Panc1 (cell line): ENCODE results near the gene ACAD8. TPM values are rescaled to one million over a fixed set of nuclear protein-coding genes. Genes with fewer than 3 reads are reported as not detected.
A peak's percentile ranks its signal among the peaks of the same experiment; 100 is the strongest.

Experiments
- ATAC-seq: fragments of 200-7000 bp; cut with Tn5 transposase; 2 replicates; pipeline ENCODE4 v1.9.1; 2020; ENCODE audit warnings: mild to moderate bottlenecking, moderate library complexity
- BruUV-seq: library from RNA; stranded (reverse); fragments of 400-500 nt; replicated peaks from 2 replicates; lab custom pipeline; 2021; lab: Mats Ljungman, UMichigan
- CTCF ChIA-PET: fragments of 300-600 bp; sonication (Branson Sonifier 250); formaldehyde crosslinking; loops from one replicate; lab custom pipeline; 2022; ENCODE audit warnings: antibody characterized with exemption; lab: Charles Lee
- POLR2A ChIA-PET: fragments of 300-600 bp; sonication (Branson Sonifier 250); formaldehyde crosslinking; loops from one replicate; lab custom pipeline; 2022; ENCODE audit warnings: antibody characterized with exemption; lab: Charles Lee
- DNase-seq: peaks from one replicate; pipeline ENCODE4 v3.0.0-alpha.2; 2010; ENCODE audit warnings: low read depth, low spot score
- H3K27ac ChIP-seq: 2 replicates; pipeline ENCODE4 v1.5.1; 2011; ENCODE audit warnings: mild to moderate bottlenecking, low read length, inconsistent platforms
- H3K27me3 ChIP-seq: fragments of 200-500 bp; sonication (Bioruptor generic); 2 replicates; pipeline ENCODE4 v1.6.0; 2014; ENCODE audit warnings: low read length, inconsistent platforms; ENCODE audit not compliant: control insufficient read depth, insufficient read depth
- H3K36me3 ChIP-seq: fragments of 200-500 bp; sonication (Bioruptor generic); 2 replicates; pipeline ENCODE4 v1.5.1; 2014; ENCODE audit warnings: inconsistent platforms, mild to moderate bottlenecking, low read length, moderate library complexity; ENCODE audit not compliant: control insufficient read depth, insufficient read depth
- H3K4me1 ChIP-seq: 2 replicates; pipeline ENCODE4 v1.5.1; 2011; ENCODE audit warnings: inconsistent platforms, mild to moderate bottlenecking, low read length, moderate library complexity; ENCODE audit not compliant: control insufficient read depth, insufficient read depth
- H3K4me3 ChIP-seq, 2 experiments: 2 replicates each; pipeline ENCODE4 v1.5.1; 2011 to 2012; ENCODE audit warnings: low read depth in 2 of 2, low read length in 2 of 2, mild to moderate bottlenecking in 2 of 2, inconsistent platforms in 1 of 2, moderate library complexity in 1 of 2
- H3K9me3 ChIP-seq: fragments of 200-500 bp; sonication (Bioruptor generic); 2 replicates; pipeline ENCODE4 v1.5.1; 2014; ENCODE audit warnings: low read depth, mild to moderate bottlenecking, inconsistent platforms, low read length, moderate library complexity; ENCODE audit not compliant: control insufficient read depth, insufficient read depth
- CTCF ChIP-seq: fragments of 450-650 bp; IDR thresholded peaks from 2 replicates; pipeline ENCODE4 v1.5.1; 2017; ENCODE audit warnings: mild to moderate bottlenecking
- POLR2AphosphoS5 ChIP-seq: IDR thresholded peaks from 2 replicates; pipeline ENCODE4 v1.6.1; 2012; ENCODE audit warnings: mild to moderate bottlenecking, low read depth, low read length, moderate library complexity
- REST ChIP-seq, 2 experiments: IDR thresholded peaks; 2 replicates each; pipeline ENCODE4 v1.6.1; 2011 to 2012; ENCODE audit warnings: low read depth in 2 of 2, control low read depth in 1 of 2, low read length in 1 of 2, mild to moderate bottlenecking in 1 of 2, moderate library complexity in 1 of 2; ENCODE audit not compliant: insufficient read depth in 1 of 2
- SIN3A ChIP-seq: IDR thresholded peaks from 2 replicates; pipeline ENCODE4 v1.6.1; 2012; ENCODE audit warnings: low read depth, mild to moderate bottlenecking, low read length, moderate library complexity, borderline replicate concordance; ENCODE audit not compliant: insufficient read depth
- TCF7L2 ChIP-seq: IDR thresholded peaks from 2 replicates; pipeline ENCODE4 v1.6.1; 2011; ENCODE audit warnings: mild to moderate bottlenecking, low read depth, low read length, inconsistent platforms
- in situ Hi-C: cut with HindIII; loops from 2 replicates; pipeline ENCODE4 v1.10.0; 2016; ENCODE audit warnings: low sequenced_read_pairs, low pct_unique_long_range_greater_than_20kb
- intact Hi-C: fragments of 100-400 bp; cut with micrococcal nuclease; formaldehyde crosslinking; loops from one replicate; pipeline ENCODE4 v1.10.0; 2022; ENCODE audit not compliant: unreplicated experiment
- total RNA-seq: library from RNA; stranded (reverse); gene quantifications from one replicate; pipeline ENCODE4 v1.2.1, GENCODE V29; 2021; ENCODE audit not compliant: unreplicated experiment

ACAD8 gene
- total RNA-seq, 1 experiment from 2014 or later = 28.4 TPM

DNA sequence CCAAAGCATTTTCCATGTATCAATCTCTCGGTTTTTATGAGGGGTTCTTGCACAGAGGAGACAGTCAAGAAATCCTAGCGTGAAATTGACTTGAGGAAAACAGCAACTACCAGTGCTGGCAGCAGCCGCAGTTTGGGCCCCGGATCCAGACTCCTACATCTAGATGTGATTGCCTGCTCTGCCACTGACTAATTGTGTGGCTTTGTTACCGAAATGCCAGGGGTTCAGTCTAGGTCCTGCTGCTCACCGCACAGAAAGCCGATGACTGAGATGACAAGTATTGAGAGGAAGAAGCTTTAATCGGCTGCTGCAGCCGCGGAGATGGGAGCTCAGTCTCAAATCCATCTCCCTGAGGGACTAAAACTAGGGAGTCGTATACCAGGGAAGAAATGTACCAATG lies 14.6 kb downstream of the ACAD8 start:
- ChIA-PET POLR2A (no interaction called here), CTCF (no interaction called here)
- no peak overlapping the region for H3K4me3 ChIP-seq
- ATAC-seq = no peak
- 0 out of 2 replicates have a peak, but pooled peaks cover 4% of the 10 kb centered on the region for H3K27me3 ChIP-seq
- TF ChIP-seq REST (IDR thresholded peaks at IDR 0.05; ENCODE audit: insufficient read depth in 1 of 2, low read depth in 2 of 2, low read length in 1 of 2) (no peak), POLR2AphosphoS5 (no peak), SIN3A (no peak), CTCF (no peak), TCF7L2 (no peak)
- intact Hi-C loops = no loop called here
- DNase-seq = no peak
- BruUV-seq = no TSS peak
- H3K4me1 ChIP-seq = no peaks in the 10 kb centered on the region
- no peaks in the 10 kb centered on the region; the same call in 1 of the 2 replicates for H3K36me3 ChIP-seq
- in situ Hi-C loops = no loop called here
- no peaks in the 10 kb centered on the region for H3K9me3 ChIP-seq
- H3K27ac ChIP-seq = no peak overlapping the region

DNA sequence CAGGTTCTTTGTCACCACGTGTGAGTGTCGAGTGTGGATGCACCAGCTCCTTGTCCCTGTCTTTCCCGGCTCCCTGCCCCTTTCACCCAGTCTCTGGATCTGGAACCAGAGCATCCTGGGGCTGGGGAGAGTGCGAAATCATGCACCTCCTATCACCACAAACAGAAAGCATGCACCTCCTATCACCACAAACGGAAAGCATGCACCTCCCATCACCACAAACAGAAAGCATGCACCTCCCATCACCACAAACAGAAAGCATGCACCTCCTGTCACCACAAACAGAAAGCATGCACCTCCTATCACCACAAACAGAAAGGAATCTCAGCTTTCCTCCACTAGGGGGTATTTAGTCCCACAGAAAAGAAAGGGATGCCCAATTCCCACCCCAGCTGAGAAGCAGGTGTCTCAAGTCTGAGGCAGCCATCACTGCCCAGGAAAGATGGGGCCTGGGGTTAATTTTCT lies 16.9 kb downstream of the ACAD8 start:
- ChIA-PET POLR2A (interaction anchor here (0.7 kb wide), 1 partner anchor 101 kb away, joined by 3 read pairs; no protein-coding TSS in a partner anchor), CTCF (interaction anchor here (0.6 kb wide), 1 partner anchor 342 kb away, joined by 3 read pairs; no protein-coding TSS in a partner anchor)
- in situ Hi-C loops (no loop called here), intact Hi-C loops (no loop called here)
- Histone ChIP-seq H3K36me3 (no peaks in the 10 kb centered on the region), H3K9me3 (no peaks in the 10 kb centered on the region), H3K27ac (no peak overlapping the region), H3K4me1 (no peaks in the 10 kb centered on the region), H3K4me3 (no peak overlapping the region), H3K27me3 (peaks cover 25% of the 10 kb centered on the region)
- TF ChIP-seq REST (IDR thresholded peaks at IDR 0.05; ENCODE audit: insufficient read depth in 1 of 2, low read depth in 2 of 2, low read length in 1 of 2) = no peak
- no peak for TF ChIP-seq POLR2AphosphoS5
- peak; percentile 35; the same call in 1 of the 2 replicates for TF ChIP-seq CTCF
- DNase-seq (no peak), ATAC-seq (peak; percentile 66)
- BruUV-seq = no TSS peak
